GM19328 (cell line): Measurements from ENCODE around the gene GP1BA.

Experiments
- ATAC-seq: cut with Tn5 transposase; IDR thresholded peaks from one replicate; pipeline ENCODE4 v1.9.1; 2021; ENCODE audit warnings: mild to moderate bottlenecking, moderate library complexity; ENCODE audit not compliant: unreplicated experiment

GP1BA gene

DNA sequence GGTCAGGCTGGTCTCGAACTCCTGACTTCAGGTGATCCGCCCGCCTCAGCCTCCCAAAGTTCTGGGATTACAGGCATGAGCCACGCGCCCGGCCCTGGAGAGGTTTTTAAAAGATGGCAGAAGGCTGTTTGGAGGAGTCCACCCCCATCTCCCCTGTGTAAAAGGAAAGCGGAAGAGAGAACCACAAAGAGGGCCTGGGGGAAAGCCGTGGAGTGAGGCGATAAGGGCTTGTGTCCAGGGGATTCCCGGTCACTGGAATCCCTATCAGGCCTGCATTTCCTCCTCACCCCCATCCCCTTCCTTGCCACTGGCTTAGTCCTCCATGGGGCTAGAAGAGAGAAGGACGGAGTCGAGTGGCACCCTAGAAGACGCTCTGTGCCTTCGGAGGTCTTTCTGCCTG is at the start of gene GP1BA:
TSS of gene GP1BA (plus strand) at position 315 of the 400 bp plus-strand sequence. CDS start 328 bp downstream, outside the sequence.
- ATAC-seq: no peak

DNA sequence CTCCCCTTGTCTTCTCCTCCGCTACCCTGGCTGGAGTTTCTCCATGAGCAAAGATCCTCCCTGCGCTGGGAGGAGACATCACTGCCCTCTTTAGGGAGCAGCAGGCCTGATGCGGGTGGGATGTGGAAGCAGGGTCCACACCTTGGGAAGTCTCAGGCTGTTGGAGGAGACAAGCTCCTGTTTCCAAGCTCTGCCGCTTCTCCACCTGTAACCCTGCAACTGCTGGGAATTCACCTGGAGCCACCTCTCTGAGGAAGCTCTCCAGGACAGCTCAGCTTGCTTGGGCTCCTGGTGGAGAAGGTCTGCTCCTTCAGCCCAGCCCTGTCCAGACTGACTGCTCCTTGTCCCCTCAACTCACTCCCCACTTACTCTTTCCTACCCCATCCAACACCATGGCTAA is 47.6 kb upstream of the GP1BA start:
- no peak for ATAC-seq

DNA sequence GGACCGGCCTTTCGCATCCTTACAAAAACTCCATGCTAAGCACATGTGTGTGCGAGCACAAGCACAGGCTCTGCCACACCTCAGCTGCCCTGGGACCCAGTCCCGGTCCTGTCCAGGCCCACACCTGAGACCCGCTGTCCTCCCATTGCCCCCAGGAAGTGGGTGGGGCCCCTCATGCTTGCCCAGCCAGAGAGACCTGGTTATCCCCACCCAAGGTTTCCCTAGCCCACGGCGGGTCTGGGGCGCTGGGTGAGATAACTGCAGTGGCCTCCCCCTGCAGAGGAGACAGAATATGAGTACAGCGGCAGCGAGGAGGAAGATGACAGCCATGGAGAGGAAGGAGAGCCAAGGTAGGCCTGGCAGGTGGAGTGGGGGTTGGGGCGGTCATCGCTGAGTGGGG is 45.2 kb upstream of the GP1BA start:
- ATAC-seq: no peak

DNA sequence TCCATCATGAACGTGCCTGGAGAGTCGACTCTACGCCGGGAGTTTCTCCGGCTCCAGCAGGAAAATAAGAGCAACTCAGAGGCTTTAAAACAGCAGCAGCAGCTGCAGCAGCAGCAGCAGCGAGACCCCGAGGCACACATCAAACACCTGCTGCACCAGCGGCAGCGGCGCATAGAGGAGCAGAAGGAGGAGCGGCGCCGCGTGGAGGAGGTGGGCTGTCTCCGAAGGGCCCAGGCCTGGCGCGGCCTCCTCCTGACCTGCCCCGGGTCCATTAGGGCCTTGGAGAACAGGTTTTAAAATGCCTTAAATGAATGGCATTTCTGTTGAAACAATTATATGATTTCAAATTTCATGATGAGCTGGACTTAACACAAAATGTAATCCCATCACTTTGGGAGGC is 44.5 kb upstream of the GP1BA start:
- no peak for ATAC-seq

DNA sequence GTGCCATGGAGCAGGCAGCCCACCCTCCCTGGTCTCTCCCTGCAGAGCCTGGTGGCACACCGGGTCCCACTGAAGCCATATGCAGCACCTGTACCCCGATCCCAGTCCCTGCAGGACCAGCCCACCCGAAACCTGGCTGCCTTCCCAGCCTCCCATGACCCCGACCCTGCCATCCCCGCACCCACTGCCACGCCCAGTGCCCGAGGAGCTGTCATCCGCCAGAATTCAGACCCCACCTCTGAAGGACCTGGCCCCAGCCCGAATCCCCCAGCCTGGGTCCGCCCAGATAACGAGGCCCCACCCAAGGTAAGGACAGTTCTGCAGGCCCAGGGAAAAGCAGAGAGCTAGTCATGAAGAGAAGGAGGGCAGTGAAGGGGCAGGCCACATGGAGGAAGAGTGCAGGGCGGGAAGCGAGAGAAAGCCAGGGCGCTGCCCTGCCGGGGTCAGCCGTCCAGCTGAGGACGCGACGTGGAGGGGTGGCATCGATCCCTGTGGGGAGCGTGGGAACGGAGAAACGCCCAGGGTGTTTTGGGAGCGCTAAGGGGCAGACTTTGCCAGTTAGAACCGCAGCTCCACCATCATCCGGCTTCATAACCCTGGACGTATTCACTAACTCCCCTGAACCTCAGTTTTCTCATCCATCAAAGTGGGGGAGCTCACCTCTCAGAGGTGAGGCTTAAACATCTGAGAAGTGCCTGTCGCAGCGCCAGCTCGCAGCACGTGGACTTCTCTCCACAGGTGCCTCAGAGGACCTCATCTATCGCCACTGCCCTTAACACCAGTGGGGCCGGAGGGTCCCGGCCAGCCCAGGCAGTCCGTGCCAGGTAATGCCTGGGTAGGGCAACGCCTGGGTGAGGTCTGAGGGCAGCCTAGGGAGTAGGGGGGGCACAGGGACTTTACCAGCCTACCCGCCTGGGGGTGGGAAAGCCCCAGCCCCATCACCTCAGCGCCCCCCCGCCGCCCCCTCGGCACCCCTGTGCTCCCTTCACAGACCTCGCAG is 40.4 kb upstream of the GP1BA start:
- no peak for ATAC-seq

DNA sequence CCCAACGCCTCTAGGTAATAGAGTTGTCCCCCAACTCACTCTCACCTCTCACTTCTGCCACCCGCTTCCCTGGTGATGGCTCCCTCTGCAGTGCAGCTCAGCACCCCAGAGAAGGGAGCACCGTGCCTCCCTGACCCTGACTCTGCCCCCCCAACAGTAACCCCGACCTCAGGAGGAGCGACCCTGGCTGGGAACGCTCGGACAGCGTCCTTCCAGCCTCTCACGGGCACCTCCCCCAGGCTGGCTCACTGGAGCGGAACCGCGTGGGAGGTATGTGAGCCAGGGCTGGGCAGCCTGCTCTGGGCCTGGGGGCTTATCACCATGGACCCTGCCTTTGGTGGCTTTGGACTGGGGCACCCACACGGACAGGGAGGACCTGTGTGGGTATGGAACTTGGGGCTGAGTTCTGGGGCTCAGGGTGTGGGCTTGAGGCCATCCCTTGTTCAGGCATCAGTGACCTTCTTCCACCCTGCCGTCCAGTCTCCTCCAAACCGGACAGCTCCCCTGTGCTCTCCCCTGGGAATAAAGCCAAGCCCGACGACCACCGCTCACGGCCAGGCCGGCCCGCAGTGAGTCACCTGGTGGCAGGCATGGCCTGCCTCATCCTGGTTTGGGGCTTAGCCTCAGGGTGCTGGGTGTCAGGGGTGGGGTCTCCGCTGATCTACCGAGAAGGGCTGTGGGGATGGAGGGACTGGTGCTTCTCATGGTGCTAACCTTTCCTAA is 39.4 kb upstream of the GP1BA start:
- ATAC-seq: no peak

DNA sequence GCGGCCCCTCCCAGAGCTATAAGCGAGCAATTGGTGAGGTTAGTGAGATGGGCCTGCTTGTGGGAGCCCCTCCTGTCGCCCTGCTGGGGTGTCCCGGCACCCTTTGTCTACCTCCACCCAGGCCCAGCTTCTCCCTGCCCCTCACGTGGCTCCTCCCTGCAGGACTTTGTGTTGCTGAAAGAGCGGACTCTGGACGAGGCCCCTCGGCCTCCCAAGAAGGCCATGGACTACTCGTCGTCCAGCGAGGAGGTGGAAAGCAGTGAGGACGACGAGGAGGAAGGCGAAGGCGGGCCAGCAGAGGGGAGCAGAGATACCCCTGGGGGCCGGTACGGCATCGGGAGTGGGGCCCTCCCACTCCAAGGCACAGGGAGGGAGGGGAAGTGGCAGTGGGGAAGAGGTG is 38.8 kb upstream of the GP1BA start:
- ATAC-seq: no peak

DNA sequence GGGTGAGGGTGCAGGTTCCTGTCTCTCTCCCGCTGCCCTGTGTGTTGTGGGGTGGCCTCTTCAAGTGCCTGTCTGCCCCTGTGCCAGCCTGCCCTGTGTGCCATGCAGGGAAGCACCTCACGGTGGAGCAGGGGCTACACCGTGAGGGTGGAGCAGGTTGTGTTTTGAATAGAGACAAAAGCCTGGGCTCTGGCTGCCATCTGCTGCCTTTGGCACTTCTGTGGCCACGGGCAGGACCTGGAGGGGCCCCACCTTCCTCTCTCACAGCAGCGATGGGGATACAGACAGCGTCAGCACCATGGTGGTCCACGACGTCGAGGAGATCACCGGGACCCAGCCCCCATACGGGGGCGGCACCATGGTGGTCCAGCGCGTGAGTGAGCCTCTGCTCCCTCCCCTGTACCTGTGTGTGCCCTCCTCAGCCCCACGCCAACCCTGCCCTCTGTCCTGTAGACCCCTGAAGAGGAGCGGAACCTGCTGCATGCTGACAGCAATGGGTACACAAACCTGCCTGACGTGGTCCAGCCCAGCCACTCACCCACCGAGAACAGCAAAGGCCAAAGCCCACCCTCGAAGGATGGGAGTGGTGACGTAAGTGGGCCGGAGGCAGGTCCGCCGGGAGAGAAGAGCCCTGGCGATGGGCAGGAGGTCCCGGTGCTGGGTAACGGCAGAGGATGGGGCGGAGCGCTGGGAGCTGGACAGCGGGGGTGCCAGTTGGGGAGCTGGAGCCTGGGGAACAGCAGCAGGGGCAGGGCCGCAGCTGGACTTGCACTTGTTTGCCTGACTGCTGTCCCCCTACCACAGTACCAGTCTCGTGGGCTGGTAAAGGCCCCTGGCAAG is 38.1 kb upstream of the GP1BA start:
- no peak for ATAC-seq

DNA sequence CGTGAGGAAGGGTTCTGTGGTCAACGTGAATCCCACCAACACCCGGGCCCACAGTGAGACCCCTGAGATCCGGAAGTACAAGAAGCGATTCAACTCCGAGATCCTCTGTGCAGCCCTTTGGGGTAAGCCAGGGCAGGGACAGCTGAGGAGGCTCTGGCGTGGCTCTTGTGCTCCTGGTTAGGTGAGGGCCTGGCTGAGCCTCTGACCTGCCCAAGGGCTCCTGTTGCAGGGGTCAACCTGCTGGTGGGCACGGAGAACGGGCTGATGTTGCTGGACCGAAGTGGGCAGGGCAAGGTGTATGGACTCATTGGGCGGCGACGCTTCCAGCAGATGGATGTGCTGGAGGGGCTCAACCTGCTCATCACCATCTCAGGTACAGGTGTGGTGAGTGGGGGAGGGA is 37.0 kb upstream of the GP1BA start:
- ATAC-seq: no peak

DNA sequence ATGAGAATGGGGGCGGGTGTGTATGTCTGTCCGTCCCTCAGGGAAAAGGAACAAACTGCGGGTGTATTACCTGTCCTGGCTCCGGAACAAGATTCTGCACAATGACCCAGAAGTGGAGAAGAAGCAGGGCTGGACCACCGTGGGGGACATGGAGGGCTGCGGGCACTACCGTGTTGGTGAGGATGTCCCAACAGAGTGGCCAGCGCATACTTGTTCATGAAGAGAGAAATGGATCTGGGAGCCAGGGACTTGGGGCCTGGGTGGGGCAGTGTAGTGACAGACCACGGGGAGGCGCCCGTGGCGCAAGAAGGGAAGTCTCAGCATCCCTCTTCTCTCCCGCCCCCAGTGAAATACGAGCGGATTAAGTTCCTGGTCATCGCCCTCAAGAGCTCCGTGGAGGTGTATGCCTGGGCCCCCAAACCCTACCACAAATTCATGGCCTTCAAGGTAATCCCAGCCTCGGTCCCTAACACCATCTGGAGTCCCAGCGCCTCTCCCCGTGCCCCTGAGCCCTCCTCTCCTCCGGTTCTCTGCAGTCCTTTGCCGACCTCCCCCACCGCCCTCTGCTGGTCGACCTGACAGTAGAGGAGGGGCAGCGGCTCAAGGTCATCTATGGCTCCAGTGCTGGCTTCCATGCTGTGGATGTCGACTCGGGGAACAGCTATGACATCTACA is 36.3 kb upstream of the GP1BA start:
- ATAC-seq: no peak

DNA sequence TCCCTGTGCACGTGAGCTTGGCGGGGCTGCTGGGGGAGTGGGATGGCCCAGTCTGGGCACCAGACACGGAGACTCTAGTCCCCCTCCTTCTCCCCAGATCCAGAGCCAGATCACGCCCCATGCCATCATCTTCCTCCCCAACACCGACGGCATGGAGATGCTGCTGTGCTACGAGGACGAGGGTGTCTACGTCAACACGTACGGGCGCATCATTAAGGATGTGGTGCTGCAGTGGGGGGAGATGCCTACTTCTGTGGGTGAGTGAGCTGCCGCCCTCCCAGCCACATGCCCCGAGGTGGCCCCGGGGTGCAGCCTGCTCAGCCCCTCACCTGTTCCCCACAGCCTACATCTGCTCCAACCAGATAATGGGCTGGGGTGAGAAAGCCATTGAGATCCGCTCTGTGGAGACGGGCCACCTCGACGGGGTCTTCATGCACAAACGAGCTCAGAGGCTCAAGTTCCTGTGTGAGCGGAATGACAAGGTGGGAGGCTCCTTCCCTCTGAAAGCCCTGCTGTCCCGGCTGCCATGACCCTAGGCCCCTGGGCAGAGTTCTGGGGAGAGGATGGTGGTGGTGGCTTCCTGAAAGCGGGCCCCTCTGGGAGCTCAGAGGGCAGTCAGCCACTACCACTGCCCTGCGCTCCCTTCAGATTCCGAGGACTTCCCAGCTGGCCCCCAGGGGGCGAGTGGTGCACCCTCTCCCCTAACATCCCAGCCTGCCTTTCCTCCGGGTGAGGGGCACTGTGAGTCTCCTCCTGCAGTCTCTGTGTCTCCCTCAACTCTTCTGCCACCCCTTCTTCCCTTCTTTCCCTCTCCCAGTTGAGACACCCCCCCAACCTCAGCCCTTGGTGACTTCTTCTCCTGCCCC is 35.5 kb upstream of the GP1BA start:
- no peak for ATAC-seq

DNA sequence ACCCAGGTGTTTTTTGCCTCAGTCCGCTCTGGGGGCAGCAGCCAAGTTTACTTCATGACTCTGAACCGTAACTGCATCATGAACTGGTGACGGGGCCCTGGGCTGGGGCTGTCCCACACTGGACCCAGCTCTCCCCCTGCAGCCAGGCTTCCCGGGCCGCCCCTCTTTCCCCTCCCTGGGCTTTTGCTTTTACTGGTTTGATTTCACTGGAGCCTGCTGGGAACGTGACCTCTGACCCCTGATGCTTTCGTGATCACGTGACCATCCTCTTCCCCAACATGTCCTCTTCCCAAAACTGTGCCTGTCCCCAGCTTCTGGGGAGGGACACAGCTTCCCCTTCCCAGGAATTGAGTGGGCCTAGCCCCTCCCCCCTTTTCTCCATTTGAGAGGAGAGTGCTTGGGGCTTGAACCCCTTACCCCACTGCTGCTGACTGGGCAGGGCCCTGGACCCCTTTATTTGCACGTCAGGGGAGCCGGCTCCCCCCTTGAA is 34.8 kb upstream of the GP1BA start:
- ATAC-seq: no peak

DNA sequence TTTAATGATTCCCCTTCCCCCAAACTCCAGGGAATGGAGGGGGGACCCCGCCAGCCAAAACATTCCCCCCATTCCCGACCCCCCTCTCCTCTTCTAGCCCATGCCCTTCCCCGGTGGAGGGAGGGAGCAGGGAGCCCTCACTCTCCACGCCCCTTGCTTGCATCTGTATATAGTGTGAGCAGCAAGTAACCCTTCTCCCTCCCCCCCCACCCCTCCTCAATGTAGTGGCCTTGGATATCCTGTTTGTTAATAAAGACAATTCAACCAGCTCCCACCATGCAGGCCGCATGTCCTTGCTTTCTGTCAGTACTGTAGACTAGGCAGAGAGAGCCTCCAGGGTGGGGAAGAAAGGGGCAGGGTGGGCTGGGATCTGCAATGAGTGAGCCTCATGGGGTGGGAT is 34.3 kb upstream of the GP1BA start:
- ATAC-seq: no peak

DNA sequence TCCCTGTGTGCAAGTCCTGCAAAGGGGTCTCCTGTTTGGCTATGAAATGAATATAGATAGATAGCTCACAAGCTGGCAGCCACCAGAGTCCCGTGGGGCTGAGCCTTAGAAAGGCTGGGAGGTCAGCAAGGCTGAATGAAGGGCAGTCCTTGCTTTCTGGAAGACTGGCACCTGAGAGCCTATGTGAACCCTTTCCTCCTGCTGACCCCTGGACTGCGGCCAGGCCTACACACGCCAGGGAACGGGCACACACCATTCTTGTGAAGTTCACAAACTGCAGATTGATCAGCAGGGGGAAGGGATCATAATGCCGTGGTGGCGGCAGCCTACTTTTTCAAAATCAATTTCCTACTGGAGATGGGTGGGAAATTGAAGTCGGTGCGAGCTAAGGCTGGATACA is 33.7 kb upstream of the GP1BA start:
- no peak for ATAC-seq

DNA sequence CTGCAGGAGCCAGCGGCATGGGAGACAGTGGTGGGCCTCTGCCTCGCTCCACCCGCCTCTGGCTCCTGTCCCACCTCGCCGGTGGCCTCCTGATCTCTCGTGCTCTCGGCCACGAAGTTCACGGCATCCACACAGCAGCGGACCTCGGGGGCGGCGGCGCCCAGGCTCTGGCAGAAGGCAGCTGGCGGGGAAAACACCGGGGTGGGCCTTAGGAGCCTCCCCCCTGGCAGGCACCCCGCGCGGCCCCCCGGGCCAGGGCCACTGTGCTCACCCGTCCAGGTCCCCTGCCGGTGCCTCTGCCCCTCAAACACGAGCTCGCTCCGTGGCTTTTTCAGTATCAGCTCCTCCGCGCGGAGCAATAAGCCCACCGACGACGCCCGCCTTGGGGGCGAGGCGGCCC is 33.1 kb upstream of the GP1BA start:
- ATAC-seq: no peak

DNA sequence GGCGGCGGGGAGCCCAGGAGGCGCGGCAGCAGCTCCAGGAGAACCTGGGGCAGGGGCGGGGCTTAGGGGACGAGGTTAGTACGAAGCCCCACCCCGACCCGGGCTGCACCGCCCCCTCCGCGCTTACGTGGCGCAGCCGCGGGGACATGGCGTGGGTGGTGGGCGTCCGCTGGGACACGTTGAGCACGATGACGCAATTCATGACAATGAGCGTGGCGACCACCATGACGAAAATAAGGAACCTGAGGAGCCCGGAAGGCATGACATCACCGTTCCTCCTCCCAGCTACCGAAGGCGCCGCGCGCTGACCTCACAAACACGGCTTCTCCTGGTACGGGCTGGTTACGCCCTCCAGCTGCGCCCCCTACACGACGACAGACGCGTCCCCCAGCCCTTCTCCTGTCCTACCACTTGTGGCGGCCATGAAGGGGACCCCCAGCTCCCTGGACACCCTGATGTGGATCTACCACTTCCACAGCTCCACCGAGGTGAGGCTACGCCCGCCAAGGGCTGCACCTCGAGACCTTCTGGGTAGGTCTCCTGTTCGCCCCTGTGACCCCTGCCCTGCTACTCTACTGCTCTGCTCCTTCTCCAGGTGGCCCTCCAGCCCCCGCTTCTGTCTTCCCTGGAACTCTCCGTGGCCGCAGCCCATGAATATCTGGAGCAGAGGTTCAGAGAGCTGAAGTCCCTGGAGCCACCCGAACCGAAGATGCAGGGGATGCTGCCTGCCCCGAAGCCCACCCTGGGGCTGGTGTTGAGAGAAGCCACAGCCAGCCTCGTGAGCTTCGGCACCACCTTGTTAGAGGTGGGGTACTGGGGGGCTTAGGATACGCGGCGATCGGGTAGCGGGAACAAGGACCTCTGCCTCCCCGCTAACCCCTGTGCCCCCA is 32.5 kb upstream of the GP1BA start, which contains the start of gene C17orf107:
TSS of gene C17orf107 (plus strand) at position 196 of the 890 bp plus-strand sequence. CDS start at position 423, 227 bp downstream.
- ATAC-seq: peak; percentile 56

DNA sequence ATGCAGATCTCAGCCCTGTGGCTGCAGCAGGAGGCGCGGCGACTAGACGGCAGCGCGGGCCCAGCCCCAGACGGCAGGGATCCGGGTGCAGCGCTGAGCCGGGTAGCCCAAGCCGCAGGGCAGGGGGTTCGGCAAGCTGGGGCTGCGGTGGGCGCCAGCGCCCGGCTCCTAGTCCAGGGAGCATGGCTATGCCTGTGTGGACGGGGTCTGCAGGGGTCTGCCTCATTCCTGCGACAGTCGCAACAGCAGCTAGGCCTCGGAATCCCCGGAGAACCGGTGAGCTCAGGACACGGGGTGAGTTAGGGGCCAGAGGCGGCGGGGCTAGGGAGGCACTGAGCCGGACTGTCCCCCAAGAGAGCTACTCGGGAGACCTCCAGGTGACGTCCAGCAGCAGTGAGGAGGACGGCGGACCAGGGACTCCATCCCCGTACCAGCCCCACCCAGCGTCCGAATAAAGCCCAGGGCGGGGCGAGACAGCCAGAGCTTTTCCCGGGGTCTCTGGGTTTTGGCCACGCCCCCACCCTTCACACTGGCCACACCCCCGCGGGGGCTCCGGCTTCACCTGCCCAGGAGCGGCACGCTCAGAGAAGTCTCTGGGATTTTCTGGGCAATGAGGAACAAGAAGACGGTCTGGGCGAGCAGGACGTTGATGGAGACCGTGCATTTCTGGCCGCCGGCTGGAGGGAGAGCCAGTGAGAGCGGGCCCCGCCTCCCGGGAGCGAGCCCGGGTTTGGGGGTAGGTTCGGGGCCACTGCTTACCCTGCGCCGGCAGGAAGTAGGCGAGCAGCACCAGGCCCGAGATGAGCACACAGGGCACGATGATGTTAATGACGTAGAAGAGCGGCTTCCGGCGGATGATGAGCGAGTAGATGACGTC is 31.6 kb upstream of the GP1BA start:
- no peak for ATAC-seq
